Tibial artery (tissue), 4 donors: ENCODE measurements around the gene PTN.

ENCODE experiments used
- DNase-seq, 2 donors: peaks; one replicate each; pipeline ENCODE4 v3.0.0-alpha.2; 2019
- H3K27ac ChIP-seq, 2 donors: fragments of 200-600 bp; sonication (generic) in 1 of 2; 1 replicate in 1 of 2; 2 replicates in 1 of 2; pipeline ENCODE4 v1.5.1; 2018 to 2019; ENCODE audit warnings: mild to moderate bottlenecking in 1 of 2
- H3K27me3 ChIP-seq, 2 donors: fragments of 200-600 bp; sonication (generic) in 1 of 2; one replicate each; pipeline versions ENCODE4 v1.5.1 to v1.6.0; 2016 to 2019
- H3K36me3 ChIP-seq, 3 donors: fragments of 200-600 bp; sonication (generic) in 2 of 3; one replicate each; pipeline ENCODE4 v1.5.1; 2016 to 2019; ENCODE audit warnings: mild to moderate bottlenecking in 2 of 3
- H3K4me1 ChIP-seq, 4 donors: fragments of 200-600 bp; sonication (generic) in 2 of 4; 1 replicate in 3 of 4; 2 replicates in 1 of 4; pipeline ENCODE4 v1.5.1; 2016 to 2019
- H3K4me3 ChIP-seq, 2 donors: fragments of 200-600 bp; sonication (generic) in 1 of 2; 1 replicate in 1 of 2; 2 replicates in 1 of 2; pipeline ENCODE4 v1.5.1; 2018 to 2019; ENCODE audit warnings: mild to moderate bottlenecking in 2 of 2
- H3K9me3 ChIP-seq, 3 donors: fragments of 200-600 bp; sonication (generic) in 1 of 3; one replicate each; pipeline ENCODE4 v1.5.1; 2016 to 2019
- intact Hi-C: fragments of 100-400 bp; cut with DNase I; formaldehyde crosslinking; loops from one replicate; pipeline ENCODE4 v1.15.0; 2023; ENCODE audit warnings: low total_unique reads
- TF ChIP-seq, protein P1 (sequence below), 2 experiments: fragments of 200-600 bp in 1 of 2; fragments of 450-650 bp in 1 of 2; IDR thresholded peaks; one replicate each; pipeline ENCODE4 v1.5.1; 2017 to 2019; ENCODE audit warnings: antibody characterized with exemption in 2 of 2, mild to moderate bottlenecking in 1 of 2, moderate library complexity in 1 of 2

PTN gene

DNA sequence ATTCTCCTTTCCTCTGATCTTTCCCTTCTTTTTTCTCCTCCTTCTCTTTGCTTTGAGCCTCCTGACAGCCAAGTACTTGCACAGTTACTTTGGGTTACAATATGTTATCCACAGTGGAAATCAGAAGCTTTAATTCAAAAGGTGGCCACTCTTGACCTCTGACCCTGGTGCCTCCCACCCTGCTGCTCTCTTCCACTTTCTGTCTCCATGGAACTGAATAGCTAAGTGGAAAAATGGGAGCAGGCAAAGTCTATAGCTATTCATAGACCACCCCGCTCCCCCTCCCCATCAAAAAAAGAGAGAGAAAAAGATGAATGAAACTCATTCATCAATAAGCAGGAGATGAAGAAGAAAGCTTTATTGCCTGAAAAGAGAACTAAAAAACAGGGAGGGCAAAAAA, 39.4 kb downstream of the PTN start:
- H3K4me1 ChIP-seq: peaks cover 0 to 7% (median 0%) of the 10 kb centered on the region in 4 donors
- DNase-seq: no peak
- TF ChIP-seq, protein P1, sequence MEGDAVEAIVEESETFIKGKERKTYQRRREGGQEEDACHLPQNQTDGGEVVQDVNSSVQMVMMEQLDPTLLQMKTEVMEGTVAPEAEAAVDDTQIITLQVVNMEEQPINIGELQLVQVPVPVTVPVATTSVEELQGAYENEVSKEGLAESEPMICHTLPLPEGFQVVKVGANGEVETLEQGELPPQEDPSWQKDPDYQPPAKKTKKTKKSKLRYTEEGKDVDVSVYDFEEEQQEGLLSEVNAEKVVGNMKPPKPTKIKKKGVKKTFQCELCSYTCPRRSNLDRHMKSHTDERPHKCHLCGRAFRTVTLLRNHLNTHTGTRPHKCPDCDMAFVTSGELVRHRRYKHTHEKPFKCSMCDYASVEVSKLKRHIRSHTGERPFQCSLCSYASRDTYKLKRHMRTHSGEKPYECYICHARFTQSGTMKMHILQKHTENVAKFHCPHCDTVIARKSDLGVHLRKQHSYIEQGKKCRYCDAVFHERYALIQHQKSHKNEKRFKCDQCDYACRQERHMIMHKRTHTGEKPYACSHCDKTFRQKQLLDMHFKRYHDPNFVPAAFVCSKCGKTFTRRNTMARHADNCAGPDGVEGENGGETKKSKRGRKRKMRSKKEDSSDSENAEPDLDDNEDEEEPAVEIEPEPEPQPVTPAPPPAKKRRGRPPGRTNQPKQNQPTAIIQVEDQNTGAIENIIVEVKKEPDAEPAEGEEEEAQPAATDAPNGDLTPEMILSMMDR (IDR thresholded peaks at IDR 0.05): no peak
- H3K9me3 ChIP-seq: no peaks in the 10 kb centered on the region
- intact Hi-C loops: no loop called here
- H3K36me3 ChIP-seq: no peaks in the 10 kb centered on the region
- H3K4me3 ChIP-seq: no peak overlapping the region
- H3K27ac ChIP-seq: no peak overlapping the region
- no peaks in the 10 kb centered on the region for H3K27me3 ChIP-seq

DNA sequence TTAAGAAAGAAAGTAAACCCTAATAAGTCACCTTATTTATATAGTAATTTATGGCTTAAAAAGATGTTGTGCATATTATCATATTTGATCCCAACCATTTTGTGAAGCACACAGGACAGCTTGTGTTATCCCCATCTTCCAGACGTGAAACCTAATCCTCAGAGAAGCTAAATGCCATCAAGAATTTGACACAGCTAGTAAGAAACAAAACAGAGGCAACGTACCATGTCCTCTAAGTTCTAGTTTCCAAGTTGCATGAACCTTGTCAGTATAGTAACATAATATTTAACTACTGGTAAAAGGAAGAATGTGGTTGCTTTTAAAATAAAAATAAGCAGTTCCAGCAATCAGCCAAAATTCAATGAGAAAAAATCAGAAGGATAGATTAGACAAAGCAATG, 41.5 kb downstream of the PTN start:
- no peaks in the 10 kb centered on the region for H3K9me3 ChIP-seq
- H3K4me3 ChIP-seq: no peak overlapping the region
- H3K36me3 ChIP-seq: no peaks in the 10 kb centered on the region
- H3K27ac ChIP-seq: no peak overlapping the region
- DNase-seq: no peak
- no peaks in the 10 kb centered on the region for H3K27me3 ChIP-seq
- TF ChIP-seq, protein P1 (IDR thresholded peaks at IDR 0.05): no peak
- peaks cover 0 to 7% (median 0%) of the 10 kb centered on the region in 4 donors for H3K4me1 ChIP-seq
- intact Hi-C loops: no loop called here

DNA sequence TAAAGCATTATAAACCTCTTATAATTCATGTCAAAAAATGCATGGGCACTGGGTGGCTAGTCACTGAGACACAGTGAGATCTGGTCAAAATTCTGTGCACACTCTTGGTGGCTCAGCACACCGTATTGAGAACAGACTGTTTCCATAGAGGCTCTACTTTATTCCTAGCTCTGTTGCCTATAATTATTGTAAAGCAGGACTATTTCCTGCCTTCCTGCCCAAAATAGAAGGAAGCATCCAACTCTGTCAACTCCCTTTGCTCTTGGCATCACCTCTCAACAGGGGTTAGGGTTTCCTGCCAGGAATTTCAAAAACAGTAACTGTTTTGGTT, 45.1 kb downstream of the PTN start:
- H3K27ac ChIP-seq: no peak overlapping the region
- TF ChIP-seq, protein P1 (IDR thresholded peaks at IDR 0.05): no peak
- intact Hi-C loops: no loop called here
- DNase-seq: no peak
- H3K9me3 ChIP-seq: no peaks in the 10 kb centered on the region
- no peaks in the 10 kb centered on the region for H3K36me3 ChIP-seq
- H3K4me3 ChIP-seq: no peak overlapping the region
- no peaks in the 10 kb centered on the region for H3K4me1 ChIP-seq
- H3K27me3 ChIP-seq: no peaks in the 10 kb centered on the region

DNA sequence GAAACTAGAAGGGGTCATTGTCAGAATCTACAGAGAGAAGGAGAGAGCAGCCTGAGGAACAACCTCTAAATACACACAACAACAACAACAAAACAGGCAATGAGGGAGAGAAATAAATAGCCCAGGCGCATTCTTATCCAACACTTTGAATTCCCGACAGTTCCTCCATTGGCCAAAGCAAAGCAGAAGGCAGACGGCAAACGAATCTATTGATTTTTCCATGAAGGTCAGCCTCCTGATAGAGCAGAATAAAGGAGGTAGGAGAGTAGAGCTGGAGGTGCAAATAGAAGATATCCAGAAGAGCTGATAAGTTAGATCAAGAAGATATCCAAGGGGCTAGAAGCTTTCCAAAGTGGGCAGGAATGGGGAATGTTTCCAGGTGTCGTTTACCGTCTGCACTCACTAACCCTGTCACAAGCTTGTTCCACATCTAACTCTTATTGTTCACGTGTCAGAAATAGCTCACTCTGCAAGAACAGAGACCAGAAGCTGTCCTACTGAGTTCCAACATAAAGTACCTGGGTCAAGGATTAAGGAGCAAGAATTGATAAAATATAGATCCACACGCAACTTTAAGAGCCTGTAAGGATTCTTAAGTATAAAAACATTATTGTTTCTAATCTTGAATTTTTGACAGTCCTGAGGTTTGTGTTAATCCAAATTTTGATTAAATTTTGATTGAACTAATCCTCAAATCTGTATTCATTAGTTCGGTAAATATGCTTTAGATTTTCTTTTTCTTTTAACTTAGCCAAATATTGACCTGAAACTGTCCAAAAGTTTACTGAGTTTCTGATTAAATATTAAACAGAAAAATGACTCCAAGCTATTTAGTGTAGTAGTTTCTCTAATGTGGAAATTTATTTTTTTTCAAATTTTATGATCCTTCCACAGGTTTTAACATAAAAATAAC, 45.7 kb downstream of the PTN start:
- Histone ChIP-seq H3K4me3 (no peak overlapping the region), H3K4me1 (no peaks in the 10 kb centered on the region), H3K36me3 (no peaks in the 10 kb centered on the region), H3K9me3 (no peaks in the 10 kb centered on the region), H3K27ac (no peak overlapping the region), H3K27me3 (no peaks in the 10 kb centered on the region)
- DNase-seq: no peak
- TF ChIP-seq, protein P1 (IDR thresholded peaks at IDR 0.05): no peak
- intact Hi-C loops: no loop called here

DNA sequence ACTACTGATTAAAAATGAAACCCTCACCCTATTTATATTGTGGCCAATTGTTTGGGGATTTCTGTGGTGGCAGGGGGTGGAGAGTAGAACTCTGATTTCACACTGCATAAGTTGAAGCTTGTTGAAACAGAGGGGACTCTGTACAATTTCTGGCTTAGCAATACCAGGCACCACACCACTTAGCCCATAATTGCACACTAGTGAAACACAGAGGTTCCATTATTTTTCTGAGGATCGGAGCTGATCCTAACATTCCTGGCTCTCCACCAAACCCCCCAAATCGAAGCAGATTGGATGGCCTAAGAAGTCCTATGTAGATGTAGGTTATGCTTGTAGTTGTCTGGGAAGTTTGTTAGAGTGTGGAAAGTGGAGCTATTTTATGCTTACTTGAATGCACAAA, 47.0 kb downstream of the PTN start:
- TF ChIP-seq, protein P1 (IDR thresholded peaks at IDR 0.05): no peak
- Histone ChIP-seq H3K9me3 (no peaks in the 10 kb centered on the region), H3K27me3 (no peaks in the 10 kb centered on the region), H3K36me3 (no peaks in the 10 kb centered on the region), H3K4me1 (no peaks in the 10 kb centered on the region), H3K4me3 (no peak overlapping the region), H3K27ac (no peak overlapping the region)
- no peak for DNase-seq
- intact Hi-C loops: no loop called here
